Epithelial cell of proximal tubule (primary cell): Measurements from ENCODE around the gene CEP152. TPM values are rescaled to one million over a fixed set of nuclear protein-coding genes. Genes with fewer than 3 reads are reported as not detected.

ENCODE experiments used
- DNase-seq: peaks from one replicate; pipeline ENCODE4 v3.0.0-alpha.2; 2011; ENCODE audit warnings: low read depth
- H3K4me3 ChIP-seq: 2 replicates; pipeline ENCODE4 v1.5.1; 2011; ENCODE audit warnings: low read depth, mild to moderate bottlenecking, low read length
- total RNA-seq: library from RNA; depleted of rRNA; stranded (reverse); fragments of >200 nt; gene quantifications from 2 replicates; pipeline ENCODE4 v1.2.3, GENCODE V29; 2015
- TF ChIP-seq, protein P1 (sequence below): conservative IDR thresholded peaks from 2 replicates; pipeline ENCODE4 v1.5.1; 2012; ENCODE audit warnings: low read depth, mild to moderate bottlenecking, low read length

The CEP152 gene
- total RNA-seq, 1 donor from 2014 or later = 14.1 TPM

- TF ChIP-seq, protein P1, sequence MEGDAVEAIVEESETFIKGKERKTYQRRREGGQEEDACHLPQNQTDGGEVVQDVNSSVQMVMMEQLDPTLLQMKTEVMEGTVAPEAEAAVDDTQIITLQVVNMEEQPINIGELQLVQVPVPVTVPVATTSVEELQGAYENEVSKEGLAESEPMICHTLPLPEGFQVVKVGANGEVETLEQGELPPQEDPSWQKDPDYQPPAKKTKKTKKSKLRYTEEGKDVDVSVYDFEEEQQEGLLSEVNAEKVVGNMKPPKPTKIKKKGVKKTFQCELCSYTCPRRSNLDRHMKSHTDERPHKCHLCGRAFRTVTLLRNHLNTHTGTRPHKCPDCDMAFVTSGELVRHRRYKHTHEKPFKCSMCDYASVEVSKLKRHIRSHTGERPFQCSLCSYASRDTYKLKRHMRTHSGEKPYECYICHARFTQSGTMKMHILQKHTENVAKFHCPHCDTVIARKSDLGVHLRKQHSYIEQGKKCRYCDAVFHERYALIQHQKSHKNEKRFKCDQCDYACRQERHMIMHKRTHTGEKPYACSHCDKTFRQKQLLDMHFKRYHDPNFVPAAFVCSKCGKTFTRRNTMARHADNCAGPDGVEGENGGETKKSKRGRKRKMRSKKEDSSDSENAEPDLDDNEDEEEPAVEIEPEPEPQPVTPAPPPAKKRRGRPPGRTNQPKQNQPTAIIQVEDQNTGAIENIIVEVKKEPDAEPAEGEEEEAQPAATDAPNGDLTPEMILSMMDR = peak; percentile 40
- no peak for DNase-seq
- peak overlapping the region; percentile 99 for H3K4me3 ChIP-seq
Measured at GRCh38 chr15:48811325-48811958, 573 bp upstream of the CEP152 start.

DNA sequence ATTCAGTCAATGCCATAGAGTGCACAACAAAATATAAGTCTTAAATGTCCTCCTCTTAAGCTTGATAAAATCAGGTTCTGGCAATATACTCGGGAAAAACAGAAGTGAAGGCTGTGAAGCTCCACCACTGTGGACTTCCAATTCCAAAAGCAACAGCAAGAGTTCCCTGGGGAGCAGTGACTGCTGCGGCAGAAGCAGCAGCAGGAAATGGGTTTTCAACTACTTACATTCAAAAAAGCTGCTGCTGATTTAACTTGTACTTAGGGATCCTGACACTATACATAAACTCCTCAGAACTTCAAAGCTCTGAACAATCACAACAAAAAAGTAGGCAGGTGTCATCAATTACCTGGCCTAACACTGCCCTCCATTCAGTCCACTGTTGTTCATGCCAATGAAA, 4.7 kb downstream of the CEP152 start:
- TF ChIP-seq, protein P1 = no peak
- DNase-seq = no peak
- no peak overlapping the region for H3K4me3 ChIP-seq

GRCh38 chr15:48805591-48805990, 5.3 kb downstream of the CEP152 start:
- TF ChIP-seq, protein P1 = no peak
- H3K4me3 ChIP-seq = no peak overlapping the region
- no peak for DNase-seq

GRCh38 chr15:48803877-48804276, 7.0 kb downstream of the CEP152 start:
- TF ChIP-seq, protein P1 = no peak
- no peak overlapping the region for H3K4me3 ChIP-seq
- no peak for DNase-seq

- DNase-seq = peak; percentile 94
- H3K4me3 ChIP-seq = no peak overlapping the region
- TF ChIP-seq, protein P1 = no peak
Measured at GRCh38 chr15:48802867-48803266, 8.0 kb downstream of the CEP152 start.

DNA sequence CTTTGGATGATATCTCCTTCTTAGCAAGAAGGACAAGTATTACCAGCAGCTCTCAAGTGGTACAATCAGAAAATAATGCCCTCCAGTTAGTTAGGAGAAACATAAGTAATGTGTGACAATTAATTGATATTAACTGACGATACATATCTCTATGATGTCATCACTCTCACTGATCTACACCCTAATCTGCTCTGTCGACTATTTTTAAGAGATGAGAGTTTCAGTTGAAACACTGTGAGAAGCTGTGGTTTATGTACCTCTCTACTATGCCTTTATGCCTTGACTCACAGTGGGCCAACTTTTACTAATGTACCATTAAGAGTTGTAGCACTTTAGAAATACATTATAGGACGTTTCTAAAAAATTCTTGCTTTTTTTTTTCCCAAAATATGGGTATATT, 8.6 kb downstream of the CEP152 start:
- TF ChIP-seq, protein P1 = no peak
- no peak for DNase-seq
- H3K4me3 ChIP-seq = no peak overlapping the region

DNA sequence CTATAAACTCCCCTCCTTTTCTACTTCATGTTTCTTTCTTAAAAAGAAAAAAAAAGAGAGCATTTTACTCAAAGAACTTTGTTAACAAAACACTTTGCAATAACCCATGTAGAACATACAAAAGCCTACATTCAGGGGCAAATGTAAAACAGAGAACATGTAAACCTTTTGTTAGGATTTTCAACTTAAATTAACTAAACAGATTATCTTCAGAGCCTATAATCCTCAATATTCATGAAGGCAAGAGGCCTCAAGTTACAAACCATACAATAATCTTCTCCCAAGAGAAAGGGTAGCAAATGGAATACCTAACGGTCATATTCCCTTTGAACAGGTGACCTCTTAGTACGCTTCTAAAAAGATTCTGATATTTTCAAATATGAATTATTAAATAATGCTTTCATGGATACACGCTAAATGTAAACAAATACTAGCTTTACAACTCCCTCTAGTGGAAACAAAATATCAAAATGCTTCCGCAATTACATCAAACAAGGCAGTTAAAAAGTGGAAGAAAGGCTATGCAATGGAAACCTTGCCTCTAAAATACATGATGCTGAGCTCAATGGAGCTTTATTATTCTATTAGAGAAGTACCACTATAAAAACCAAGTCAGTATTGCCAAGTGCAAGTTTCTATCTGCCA, 9.9 kb downstream of the CEP152 start:
- no peak overlapping the region for H3K4me3 ChIP-seq
- TF ChIP-seq, protein P1 = peak; percentile 55
- DNase-seq = no peak
